ENCODE results near the gene GTF2H4. TPM values are rescaled to one million over a fixed set of nuclear protein-coding genes. Genes with fewer than 3 reads are reported as not detected.
"Not testable (repeated sequence)": the region's sequence is repeated elsewhere in the genome, so short reads cannot be mapped to it uniquely, and the experiment has no call there.

The GTF2H4 gene
- total RNA-seq, 1 donor from 2014 or later, result 27.7 TPM

DNA sequence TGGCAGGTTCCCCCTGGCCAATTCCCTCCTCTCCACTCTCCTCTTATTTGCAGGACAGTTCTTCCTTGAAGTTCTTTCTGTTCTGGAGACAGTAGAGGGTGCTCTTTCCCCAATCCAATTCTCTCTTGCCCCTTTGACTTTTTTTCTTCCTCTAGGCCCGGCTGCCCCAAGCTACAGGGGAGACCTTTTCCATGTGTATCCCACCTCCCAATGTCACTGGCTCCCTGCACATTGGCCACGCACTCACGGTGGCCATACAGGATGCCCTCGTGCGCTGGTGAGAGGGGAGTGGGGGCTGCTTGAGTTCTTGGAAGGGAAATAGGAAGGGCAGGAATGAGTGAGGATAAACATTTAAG, 7.6 kb downstream of the GTF2H4 start:
- Histone ChIP-seq H3K36me3 (ENCODE audit: control insufficient read depth, insufficient read depth, low read length) (peaks cover 4% of the 10 kb centered on the region), H3K27me3 (ENCODE audit: control insufficient read depth, insufficient read depth, low read length) (no peaks in the 10 kb centered on the region), H3K4me3 (ENCODE audit: low read depth, low read length) (no peak overlapping the region)
- TF ChIP-seq, protein P1, sequence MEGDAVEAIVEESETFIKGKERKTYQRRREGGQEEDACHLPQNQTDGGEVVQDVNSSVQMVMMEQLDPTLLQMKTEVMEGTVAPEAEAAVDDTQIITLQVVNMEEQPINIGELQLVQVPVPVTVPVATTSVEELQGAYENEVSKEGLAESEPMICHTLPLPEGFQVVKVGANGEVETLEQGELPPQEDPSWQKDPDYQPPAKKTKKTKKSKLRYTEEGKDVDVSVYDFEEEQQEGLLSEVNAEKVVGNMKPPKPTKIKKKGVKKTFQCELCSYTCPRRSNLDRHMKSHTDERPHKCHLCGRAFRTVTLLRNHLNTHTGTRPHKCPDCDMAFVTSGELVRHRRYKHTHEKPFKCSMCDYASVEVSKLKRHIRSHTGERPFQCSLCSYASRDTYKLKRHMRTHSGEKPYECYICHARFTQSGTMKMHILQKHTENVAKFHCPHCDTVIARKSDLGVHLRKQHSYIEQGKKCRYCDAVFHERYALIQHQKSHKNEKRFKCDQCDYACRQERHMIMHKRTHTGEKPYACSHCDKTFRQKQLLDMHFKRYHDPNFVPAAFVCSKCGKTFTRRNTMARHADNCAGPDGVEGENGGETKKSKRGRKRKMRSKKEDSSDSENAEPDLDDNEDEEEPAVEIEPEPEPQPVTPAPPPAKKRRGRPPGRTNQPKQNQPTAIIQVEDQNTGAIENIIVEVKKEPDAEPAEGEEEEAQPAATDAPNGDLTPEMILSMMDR (IDR thresholded peaks at IDR 0.05; ENCODE audit: insufficient read depth, low read length, poor library complexity, severe bottlenecking), result peak; percentile 67
- peak; percentile 28 for DNase-seq (ENCODE audit: low read depth)

DNA sequence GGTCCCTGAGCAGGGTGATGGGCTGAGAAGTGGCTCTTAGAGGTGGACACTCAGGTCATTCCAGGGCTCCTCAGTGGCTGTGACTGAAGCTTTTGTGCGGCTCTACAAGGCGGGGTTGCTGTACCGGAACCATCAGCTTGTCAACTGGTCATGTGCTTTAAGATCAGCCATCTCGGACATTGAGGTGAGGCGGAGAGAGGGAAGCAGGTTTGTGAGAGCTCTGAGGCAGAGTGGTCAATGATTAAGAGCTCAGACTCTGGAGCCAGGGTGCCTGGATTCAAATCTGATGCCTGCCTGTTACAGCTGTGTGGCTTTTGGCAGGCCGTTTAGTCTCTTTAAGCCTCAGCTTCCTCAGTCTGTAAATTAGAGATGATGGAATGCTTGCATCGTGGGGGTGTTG, 9.0 kb downstream of the GTF2H4 start:
- TF ChIP-seq, protein P1 (IDR thresholded peaks at IDR 0.05; ENCODE audit: insufficient read depth, low read length, poor library complexity, severe bottlenecking), result no peak
- H3K27me3 ChIP-seq (ENCODE audit: control insufficient read depth, insufficient read depth, low read length), result no peaks in the 10 kb centered on the region
- DNase-seq (ENCODE audit: low read depth), result no peak
- no peak overlapping the region for H3K4me3 ChIP-seq (ENCODE audit: low read depth, low read length)
- H3K36me3 ChIP-seq (ENCODE audit: control insufficient read depth, insufficient read depth, low read length), result peaks cover 2% of the 10 kb centered on the region

DNA sequence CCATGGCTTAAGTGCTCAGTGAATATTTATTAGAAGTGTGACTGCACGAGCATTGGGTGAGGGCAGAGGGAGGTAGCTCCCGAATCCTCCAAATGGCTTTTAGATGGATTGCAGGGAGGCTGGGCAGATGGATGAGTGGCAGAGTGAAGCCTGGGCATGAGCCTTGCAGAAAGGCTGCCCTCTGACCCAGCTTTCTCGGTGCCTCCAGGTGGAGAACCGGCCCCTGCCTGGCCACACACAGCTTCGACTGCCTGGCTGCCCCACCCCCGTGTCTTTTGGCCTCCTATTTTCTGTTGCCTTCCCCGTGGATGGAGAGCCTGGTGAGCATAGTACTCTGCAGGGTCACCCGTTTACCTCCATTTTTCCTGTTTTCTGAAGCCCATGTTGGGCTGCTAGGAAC, 9.5 kb downstream of the GTF2H4 start:
- H3K4me3 ChIP-seq (ENCODE audit: low read depth, low read length), result no peak overlapping the region
- H3K27me3 ChIP-seq (ENCODE audit: control insufficient read depth, insufficient read depth, low read length), result no peaks in the 10 kb centered on the region
- TF ChIP-seq, protein P1 (IDR thresholded peaks at IDR 0.05; ENCODE audit: insufficient read depth, low read length, poor library complexity, severe bottlenecking), result no peak
- no peak for DNase-seq (ENCODE audit: low read depth)
- H3K36me3 ChIP-seq (ENCODE audit: control insufficient read depth, insufficient read depth, low read length), result peaks cover 2% of the 10 kb centered on the region

DNA sequence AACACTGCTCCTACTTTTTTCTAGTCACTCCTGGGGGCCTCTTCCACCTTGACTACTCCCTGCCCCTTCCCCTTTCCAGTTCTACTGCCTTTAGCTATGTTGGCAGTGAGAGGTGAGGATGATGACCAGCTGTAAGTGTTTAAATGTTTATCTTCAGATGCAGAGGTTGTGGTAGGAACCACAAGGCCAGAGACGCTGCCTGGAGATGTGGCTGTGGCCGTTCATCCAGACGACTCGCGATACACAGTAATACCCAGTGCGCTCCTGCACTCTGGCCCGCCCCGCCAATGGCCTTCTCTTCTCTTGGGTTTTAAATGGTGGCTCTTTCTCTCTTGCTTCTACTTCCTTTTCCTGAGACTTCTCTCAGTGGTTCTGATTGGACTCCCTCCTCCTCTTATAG, 10.7 kb downstream of the GTF2H4 start:
- no peaks in the 10 kb centered on the region for H3K27me3 ChIP-seq (ENCODE audit: control insufficient read depth, insufficient read depth, low read length)
- H3K36me3 ChIP-seq (ENCODE audit: control insufficient read depth, insufficient read depth, low read length), result peaks cover 2% of the 10 kb centered on the region
- TF ChIP-seq, protein P1 (IDR thresholded peaks at IDR 0.05; ENCODE audit: insufficient read depth, low read length, poor library complexity, severe bottlenecking), result no peak
- no peak for DNase-seq (ENCODE audit: low read depth)
- H3K4me3 ChIP-seq (ENCODE audit: low read depth, low read length), result no peak overlapping the region

DNA sequence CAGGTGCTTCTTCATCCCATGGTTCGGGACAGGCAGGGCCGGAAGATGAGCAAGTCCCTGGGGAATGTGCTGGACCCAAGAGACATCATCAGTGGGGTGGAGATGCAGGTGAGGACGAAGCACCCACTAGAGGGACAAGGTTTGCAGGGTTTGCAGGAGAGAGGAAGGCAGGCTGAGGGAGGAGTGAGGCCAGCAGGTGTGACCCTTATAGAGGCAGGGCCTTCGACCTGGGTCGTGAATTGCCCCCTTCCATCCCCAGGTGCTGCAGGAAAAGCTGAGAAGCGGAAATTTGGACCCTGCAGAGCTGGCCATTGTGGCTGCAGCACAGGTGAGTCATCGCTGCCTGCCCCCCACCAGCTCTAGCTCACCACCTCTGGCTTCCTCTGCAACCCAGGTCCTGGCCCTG, 14.4 kb downstream of the GTF2H4 start:
- DNase-seq (ENCODE audit: low read depth), result no peak
- peaks cover 2% of the 10 kb centered on the region for H3K36me3 ChIP-seq (ENCODE audit: control insufficient read depth, insufficient read depth, low read length)
- no peak overlapping the region for H3K4me3 ChIP-seq (ENCODE audit: low read depth, low read length)
- TF ChIP-seq, protein P1 (IDR thresholded peaks at IDR 0.05; ENCODE audit: insufficient read depth, low read length, poor library complexity, severe bottlenecking), result peak; percentile 6
- no peaks in the 10 kb centered on the region for H3K27me3 ChIP-seq (ENCODE audit: control insufficient read depth, insufficient read depth, low read length)

DNA sequence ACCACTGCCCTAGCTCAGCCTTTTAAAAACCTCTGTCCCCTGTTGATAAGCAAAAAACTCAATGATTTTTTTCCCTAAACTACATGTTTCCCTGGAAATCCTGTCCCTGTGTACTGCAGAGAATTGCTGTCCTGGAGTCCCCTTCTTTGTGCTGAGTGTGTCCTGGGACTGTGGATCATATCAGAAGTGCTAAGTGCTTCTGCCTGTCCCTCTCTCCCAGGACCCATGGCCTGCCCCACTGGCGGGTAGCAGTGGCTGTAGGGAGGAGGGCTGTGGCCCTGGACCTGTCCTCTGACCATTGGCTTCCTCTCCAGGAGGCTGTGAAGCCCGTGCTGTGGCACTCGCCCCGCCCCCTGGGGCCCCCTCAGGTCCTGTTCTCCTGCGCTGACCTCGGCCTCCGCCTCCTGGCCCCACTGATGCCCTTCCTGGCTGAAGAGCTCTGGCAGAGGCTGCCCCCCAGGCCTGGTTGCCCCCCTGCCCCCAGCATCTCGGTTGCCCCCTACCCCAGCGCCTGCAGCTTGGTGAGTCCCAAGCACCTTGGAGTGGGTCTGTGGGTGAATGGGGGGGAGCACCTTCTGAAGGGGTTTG, 16.1 kb downstream of the GTF2H4 start:
- not testable (repeated sequence) for H3K36me3 ChIP-seq (ENCODE audit: control insufficient read depth, insufficient read depth, low read length); H3K4me3 ChIP-seq (ENCODE audit: low read depth, low read length)

More for the DNA sequence above, 16.1 kb downstream of the GTF2H4 start:
- H3K27me3 ChIP-seq (ENCODE audit: control insufficient read depth, insufficient read depth, low read length); DNase-seq (ENCODE audit: low read depth): not testable (repeated sequence)
